Activated CD8-positive, alpha-beta memory T cell treated with anti-CD3 and anti-CD28 coated beads, Interleukin-2, amount 10 ng/mL, durations not matched to agents 7 days and 5 days (primary cell): ENCODE data around the gene SIK3. TPM values are rescaled to one million over a fixed set of nuclear protein-coding genes. Genes with fewer than 3 reads are reported as not detected.

Source experiments
- ATAC-seq: fragments of 150-1000 bp; cut with Tn5 transposase; one replicate; pipeline ENCODE4 v1.10.0; 2021; ENCODE audit warnings: moderate library complexity
- CTCF ChIA-PET: fragments of 350-600 bp; sonication (Branson Sonifier 250); formaldehyde crosslinking; loops from one replicate; lab custom pipeline; 2021; ENCODE audit warnings: antibody characterized with exemption; lab: Charles Lee
- DNase-seq: peaks from one replicate; pipeline ENCODE4 v3.0.0-alpha.2; 2020
- H3K27ac Mint-ChIP-seq: one replicate; pipeline ENCODE4 v1.8.0; 2021; ENCODE audit warnings: mild to moderate bottlenecking, mixed read lengths
- H3K27me3 Mint-ChIP-seq: one replicate; pipeline ENCODE4 v1.8.0; 2021; ENCODE audit warnings: mixed read lengths
- H3K36me3 Mint-ChIP-seq: one replicate; pipeline ENCODE4 v1.8.0; 2021; ENCODE audit warnings: mild to moderate bottlenecking, mixed read lengths
- H3K4me1 Mint-ChIP-seq: one replicate; pipeline ENCODE4 v1.8.0; 2021; ENCODE audit warnings: mixed read lengths
- H3K4me3 Mint-ChIP-seq: one replicate; pipeline ENCODE4 v1.8.0; 2021; ENCODE audit warnings: mild to moderate bottlenecking, moderate library complexity, mixed read lengths
- H3K9me3 Mint-ChIP-seq: one replicate; pipeline ENCODE4 v1.8.0; 2022; ENCODE audit warnings: low read depth, mixed read lengths
- total RNA-seq, 2 experiments: library from RNA; stranded (reverse); gene quantifications; one replicate each; pipeline ENCODE4 v1.2.3, GENCODE V29; 2021

SIK3 gene
- total RNA-seq, 2 experiments from 2014 or later = 31.0 to 38.3 TPM

DNA sequence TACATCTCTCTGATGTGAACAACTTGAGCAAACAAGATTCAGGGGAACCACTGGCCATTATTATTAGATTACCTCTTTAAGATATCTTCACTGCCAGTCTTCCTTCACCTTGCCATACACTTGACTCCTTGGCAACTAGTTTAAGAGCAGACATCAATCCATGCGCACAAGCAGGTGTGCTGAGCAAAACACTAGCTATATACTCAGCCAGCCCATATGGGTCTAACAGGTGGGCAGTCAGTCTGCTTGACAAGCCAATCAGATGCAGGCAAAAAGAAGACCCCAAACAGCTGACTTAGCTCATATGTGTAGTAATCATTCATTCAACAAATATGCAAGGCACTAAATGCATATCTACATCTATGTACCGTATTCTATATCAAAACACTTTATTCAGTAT, 101.2 kb downstream of the SIK3 start:
- Mint-ChIP-seq H3K4me3 (no peak overlapping the region), H3K4me1 (peaks cover 28% of the 10 kb centered on the region), H3K36me3 (peaks cover 12% of the 10 kb centered on the region), H3K9me3 (no peaks in the 10 kb centered on the region), H3K27me3 (no peaks in the 10 kb centered on the region), H3K27ac (no peak overlapping the region)
- DNase-seq (no peak), ATAC-seq (no peak)
- CTCF ChIA-PET = interaction anchor here (1.3 to 1.7 kb wide), 2 partner anchors 35 to 97 kb away, joined by 4 read pairs; no protein-coding TSS in a partner anchor

- no peak overlapping the region for H3K4me3 Mint-ChIP-seq
- H3K9me3 Mint-ChIP-seq = peaks cover 2% of the 10 kb centered on the region
- H3K27me3 Mint-ChIP-seq = no peaks in the 10 kb centered on the region
- no peak for DNase-seq
- CTCF ChIA-PET = interaction anchor here (1.2 to 1.6 kb wide), 2 partner anchors 9 to 83 kb away, joined by 3 to 4 read pairs; no protein-coding TSS in a partner anchor
- H3K4me1 Mint-ChIP-seq = peaks cover 12% of the 10 kb centered on the region
- H3K27ac Mint-ChIP-seq = no peak overlapping the region
- ATAC-seq = no peak
- peaks cover 4% of the 10 kb centered on the region for H3K36me3 Mint-ChIP-seq
These were observed 104.0 kb downstream of the SIK3 start for GRCh38 chr11:116994195-116994594.

- peaks cover 4% of the 10 kb centered on the region for H3K36me3 Mint-ChIP-seq
- H3K27ac Mint-ChIP-seq = peak overlapping the region; percentile 14
- peaks cover 15% of the 10 kb centered on the region for H3K4me1 Mint-ChIP-seq
- no peak overlapping the region for H3K4me3 Mint-ChIP-seq
- no peaks in the 10 kb centered on the region for H3K27me3 Mint-ChIP-seq
- DNase-seq (no peak), ATAC-seq (no peak)
- CTCF ChIA-PET = interaction anchor here (0.8 to 1.6 kb wide), 3 partner anchors 10 to 84 kb away, joined by 3 to 4 read pairs (median 4); no protein-coding TSS in a partner anchor
- peaks cover 2% of the 10 kb centered on the region for H3K9me3 Mint-ChIP-seq
These were observed 104.6 kb downstream of the SIK3 start for GRCh38 chr11:116993599-116993998.

DNA sequence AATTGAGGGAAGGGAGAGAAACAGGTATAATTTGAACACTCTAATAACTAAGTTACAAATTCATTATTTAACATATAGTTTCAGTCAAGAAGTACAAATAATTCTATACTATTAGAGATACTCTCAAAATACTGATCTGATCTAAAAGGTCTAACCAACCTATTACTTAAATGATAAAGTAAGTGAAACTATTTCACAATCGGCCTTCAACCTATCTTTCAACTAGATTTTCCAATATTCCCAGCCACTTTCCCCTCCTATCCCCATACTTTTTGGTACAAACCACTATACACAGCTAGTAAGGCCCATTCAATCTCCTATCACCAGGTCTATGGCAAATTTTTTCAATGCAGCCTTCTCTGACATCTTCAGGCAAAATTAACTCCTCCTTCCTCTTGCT, 106.7 kb downstream of the SIK3 start:
- ATAC-seq (no peak), DNase-seq (no peak)
- H3K4me3 Mint-ChIP-seq = no peak overlapping the region
- H3K9me3 Mint-ChIP-seq = peaks cover 2% of the 10 kb centered on the region
- H3K27ac Mint-ChIP-seq = no peak overlapping the region
- no peaks in the 10 kb centered on the region for H3K27me3 Mint-ChIP-seq
- H3K4me1 Mint-ChIP-seq = peaks cover 31% of the 10 kb centered on the region
- H3K36me3 Mint-ChIP-seq = no peaks in the 10 kb centered on the region
- CTCF ChIA-PET = interaction anchor here (0.8 kb wide), 1 partner anchor 156 kb away, joined by 3 read pairs; no protein-coding TSS in a partner anchor

- no peak for ATAC-seq
- CTCF ChIA-PET = interaction anchor here (0.6 kb wide), 1 partner anchor 154 kb away, joined by 3 read pairs; the partner anchor contains the start of gene PAFAH1B2
- peaks cover 2% of the 10 kb centered on the region for H3K9me3 Mint-ChIP-seq
- no peaks in the 10 kb centered on the region for H3K36me3 Mint-ChIP-seq
- no peak overlapping the region for H3K4me3 Mint-ChIP-seq
- DNase-seq = no peak
- H3K27me3 Mint-ChIP-seq = no peaks in the 10 kb centered on the region
- peaks cover 37% of the 10 kb centered on the region for H3K4me1 Mint-ChIP-seq
- H3K27ac Mint-ChIP-seq = no peak overlapping the region
These were observed 107.4 kb downstream of the SIK3 start for GRCh38 chr11:116990811-116991210.

DNA sequence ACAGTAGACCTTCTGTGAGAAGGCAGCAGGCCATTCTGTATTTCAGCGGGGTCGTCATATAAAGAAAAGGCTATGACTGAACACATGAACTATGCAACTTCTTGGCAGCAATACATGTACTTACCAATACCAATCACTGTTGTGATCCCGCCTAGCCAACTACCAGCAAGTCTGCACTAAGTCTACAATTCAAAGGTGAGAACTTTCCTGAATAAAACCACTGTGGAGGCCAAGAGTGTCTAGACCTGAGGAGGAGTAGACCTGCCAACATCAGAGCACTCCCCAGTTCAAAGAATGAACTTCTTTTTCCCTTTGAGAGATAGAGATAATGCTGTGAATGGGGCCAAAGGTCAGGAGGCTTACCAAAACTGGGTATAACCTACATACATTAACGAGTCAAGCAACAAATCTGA, 108.2 kb downstream of the SIK3 start:
- no peaks in the 10 kb centered on the region for H3K27me3 Mint-ChIP-seq
- ATAC-seq (no peak), DNase-seq (no peak)
- peaks cover 2% of the 10 kb centered on the region for H3K9me3 Mint-ChIP-seq
- no peak overlapping the region for H3K27ac Mint-ChIP-seq
- H3K4me3 Mint-ChIP-seq = no peak overlapping the region
- H3K36me3 Mint-ChIP-seq = no peaks in the 10 kb centered on the region
- peaks cover 42% of the 10 kb centered on the region for H3K4me1 Mint-ChIP-seq
- CTCF ChIA-PET = no interaction called here

DNA sequence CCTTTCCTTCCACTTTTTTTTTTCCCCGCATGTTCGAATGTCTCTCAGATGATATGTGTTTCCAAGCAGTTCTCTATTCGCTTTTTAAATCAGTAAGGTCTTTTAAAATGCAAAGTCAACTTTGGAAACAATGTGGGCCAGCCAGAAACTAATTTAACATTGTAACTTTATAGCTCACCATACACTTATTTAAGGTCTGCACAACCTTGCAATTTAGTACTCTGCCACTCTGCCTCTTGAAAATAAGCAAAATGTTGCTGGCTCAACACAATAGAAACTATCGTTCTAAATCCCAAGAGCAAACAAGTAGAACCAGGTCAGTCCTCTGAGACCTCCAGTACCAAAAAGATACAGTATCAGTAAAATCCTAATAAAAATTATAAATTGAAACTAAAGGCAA, 109.0 kb downstream of the SIK3 start:
- Mint-ChIP-seq H3K36me3 (no peaks in the 10 kb centered on the region), H3K9me3 (peaks cover 2% of the 10 kb centered on the region), H3K27ac (no peak overlapping the region), H3K27me3 (no peaks in the 10 kb centered on the region), H3K4me1 (peaks cover 46% of the 10 kb centered on the region), H3K4me3 (no peak overlapping the region)
- CTCF ChIA-PET = no interaction called here
- no peak for DNase-seq
- ATAC-seq = no peak

DNA sequence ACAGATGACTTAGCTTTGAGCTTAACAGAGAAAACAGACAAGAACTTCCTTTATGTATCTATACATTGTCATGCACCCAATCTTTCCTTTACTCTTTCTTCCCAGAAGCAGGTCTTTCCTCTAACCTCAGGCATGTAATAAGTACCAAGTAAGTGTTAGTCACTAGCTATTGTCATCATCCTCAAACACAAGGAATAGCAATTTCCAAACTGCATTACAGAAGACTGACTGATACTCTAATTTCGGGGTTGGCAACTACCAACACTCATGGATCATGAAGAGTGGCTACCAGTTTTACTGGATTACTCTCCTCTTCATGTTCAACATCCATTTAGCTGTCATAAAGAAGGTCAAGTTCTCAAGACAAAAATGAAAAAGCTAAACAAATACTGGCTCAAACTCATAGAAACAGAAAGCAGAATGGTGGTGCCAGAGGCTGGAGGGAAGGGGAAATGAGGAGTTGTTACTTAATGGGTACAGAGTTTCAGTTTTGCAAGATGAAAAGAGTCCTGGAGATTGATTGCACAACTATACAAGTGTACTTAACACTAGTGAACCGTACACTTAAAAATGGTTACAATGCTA, 111.6 kb downstream of the SIK3 start:
- DNase-seq (no peak), ATAC-seq (peak; percentile 71)
- Mint-ChIP-seq H3K4me3 (peak overlapping the region; percentile 60), H3K4me1 (peaks cover 45% of the 10 kb centered on the region), H3K27ac (peak overlapping the region; percentile 66), H3K36me3 (peaks cover 4% of the 10 kb centered on the region), H3K9me3 (peaks cover under 1% of the 10 kb centered on the region), H3K27me3 (no peaks in the 10 kb centered on the region)
- CTCF ChIA-PET = interaction anchor here (1.3 to 1.6 kb wide), 4 partner anchors 11 to 90 kb away, joined by 3 to 7 read pairs (median 4); no protein-coding TSS in a partner anchor

DNA sequence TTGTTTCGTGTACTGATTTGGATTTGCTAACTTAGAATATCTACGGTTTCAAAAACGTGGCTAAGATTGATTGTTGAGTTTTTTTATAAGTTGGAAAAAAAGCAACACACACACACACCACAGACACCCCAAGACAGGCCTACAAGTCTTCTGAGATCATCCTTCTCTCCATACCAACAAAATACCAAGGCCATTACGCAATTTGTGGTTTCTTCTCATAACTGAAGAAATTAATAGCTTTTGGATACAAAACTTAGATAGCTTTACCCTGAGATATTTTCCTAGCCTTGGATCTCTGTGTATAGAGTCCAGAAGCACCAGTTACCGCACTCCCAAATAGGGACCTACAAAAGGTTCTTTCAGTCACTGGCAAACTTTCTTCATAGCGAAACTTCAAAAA, 113.6 kb downstream of the SIK3 start:
- ATAC-seq (no peak), DNase-seq (no peak)
- CTCF ChIA-PET = interaction anchor here (1.3 kb wide), 1 partner anchor 33 kb away, joined by 3 read pairs; no protein-coding TSS in a partner anchor
- no peak overlapping the region for H3K4me3 Mint-ChIP-seq
- peaks cover 6% of the 10 kb centered on the region for H3K36me3 Mint-ChIP-seq
- no peaks in the 10 kb centered on the region for H3K9me3 Mint-ChIP-seq
- no peaks in the 10 kb centered on the region for H3K27me3 Mint-ChIP-seq
- H3K27ac Mint-ChIP-seq = no peak overlapping the region
- H3K4me1 Mint-ChIP-seq = peaks cover 54% of the 10 kb centered on the region

DNA sequence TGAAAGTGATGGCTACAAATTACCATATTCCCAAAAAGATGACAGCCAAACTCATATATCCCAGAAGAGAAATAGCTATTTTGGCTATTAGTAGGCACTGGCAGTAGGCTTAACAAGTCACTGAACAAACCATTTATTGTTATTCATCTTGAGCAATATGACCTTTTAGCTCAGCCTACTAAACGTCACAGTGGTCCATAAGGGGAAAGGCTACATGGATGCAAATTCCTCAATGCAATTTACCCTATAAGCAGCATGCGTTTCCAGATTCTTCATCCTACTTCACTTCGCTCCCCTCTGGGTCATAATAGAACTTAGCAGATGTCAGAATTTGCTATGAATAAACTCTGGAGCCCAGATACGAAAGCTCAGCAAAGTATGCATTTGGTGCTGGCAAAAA, 114.0 kb downstream of the SIK3 start:
- Mint-ChIP-seq H3K9me3 (no peaks in the 10 kb centered on the region), H3K36me3 (peaks cover 6% of the 10 kb centered on the region), H3K27me3 (no peaks in the 10 kb centered on the region), H3K4me1 (peaks cover 54% of the 10 kb centered on the region), H3K4me3 (no peak overlapping the region), H3K27ac (no peak overlapping the region)
- CTCF ChIA-PET = interaction anchor here (1.3 kb wide), 1 partner anchor 34 kb away, joined by 3 read pairs; no protein-coding TSS in a partner anchor
- ATAC-seq (no peak), DNase-seq (no peak)

- DNase-seq (no peak), ATAC-seq (no peak)
- Mint-ChIP-seq H3K9me3 (no peaks in the 10 kb centered on the region), H3K4me1 (peaks cover 34% of the 10 kb centered on the region), H3K36me3 (peaks cover 6% of the 10 kb centered on the region), H3K27ac (no peak overlapping the region), H3K4me3 (no peak overlapping the region), H3K27me3 (no peaks in the 10 kb centered on the region)
- CTCF ChIA-PET = no interaction called here
These were observed 116.9 kb downstream of the SIK3 start for GRCh38 chr11:116981266-116981885.

DNA sequence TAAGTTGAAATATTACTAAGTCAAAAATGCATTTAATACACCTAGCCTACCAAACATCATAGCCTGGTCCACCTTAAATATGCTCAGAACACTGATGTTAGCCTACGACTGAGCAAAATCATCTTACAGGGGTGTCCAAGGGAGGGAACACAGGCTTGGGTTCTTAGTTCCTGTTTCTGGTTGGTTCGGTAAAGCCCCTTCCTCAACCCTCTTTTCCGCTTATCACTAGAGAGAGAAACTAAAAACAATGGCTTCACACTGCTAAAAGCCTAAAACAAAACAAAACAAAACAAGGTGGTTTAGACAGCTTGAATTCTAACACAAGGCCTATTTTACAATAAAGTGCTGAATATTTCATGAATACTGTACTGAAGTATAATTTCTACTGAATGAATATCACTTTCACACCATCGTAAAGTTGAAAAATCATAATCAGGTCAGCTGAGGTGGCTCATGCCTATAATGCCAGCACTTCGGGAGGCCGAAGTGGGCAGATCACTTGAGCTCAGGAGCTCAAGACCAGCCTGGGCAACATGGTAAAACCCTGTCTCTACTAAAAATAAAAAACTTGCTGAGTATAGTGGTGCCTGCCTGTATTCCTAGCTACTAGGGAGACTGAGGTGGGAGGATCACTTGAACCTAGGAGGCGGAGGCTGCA, 118.0 kb downstream of the SIK3 start:
- no peak overlapping the region for H3K27ac Mint-ChIP-seq
- no peaks in the 10 kb centered on the region for H3K27me3 Mint-ChIP-seq
- ATAC-seq (no peak), DNase-seq (no peak)
- H3K4me1 Mint-ChIP-seq = peaks cover 24% of the 10 kb centered on the region
- H3K36me3 Mint-ChIP-seq = peaks cover 6% of the 10 kb centered on the region
- no peak overlapping the region for H3K4me3 Mint-ChIP-seq
- CTCF ChIA-PET = no interaction called here
- no peaks in the 10 kb centered on the region for H3K9me3 Mint-ChIP-seq

GRCh38 chr11:116976941-116977570, 121.2 kb downstream of the SIK3 start:
- H3K9me3 Mint-ChIP-seq = no peaks in the 10 kb centered on the region
- peaks cover 11% of the 10 kb centered on the region for H3K4me1 Mint-ChIP-seq
- H3K4me3 Mint-ChIP-seq = no peak overlapping the region
- DNase-seq (no peak), ATAC-seq (no peak)
- H3K36me3 Mint-ChIP-seq = peaks cover 5% of the 10 kb centered on the region
- CTCF ChIA-PET = interaction anchor here (0.5 to 1.3 kb wide), 2 partner anchors 14 to 21 kb away, joined by 3 read pairs; no protein-coding TSS in a partner anchor
- H3K27me3 Mint-ChIP-seq = no peaks in the 10 kb centered on the region
- H3K27ac Mint-ChIP-seq = no peak overlapping the region
